T47D (cell line): Measurements from ENCODE around the gene VASP.
A peak's percentile ranks its signal among the peaks of the same experiment; 100 is the strongest.

Experiments used
- DNase-seq, 2 experiments: peaks; one replicate each; pipeline versions ENCODE4 v3.0.0 to v3.0.0-alpha.2; 2011 to 2012; ENCODE audit warnings: low read depth in 1 of 2, low spot score in 1 of 2
- JUND ChIP-seq: IDR thresholded peaks from 2 replicates; pipeline ENCODE4 v1.6.1; 2012; ENCODE audit warnings: low read depth
- in situ Hi-C: cut with HindIII; loops from 2 replicates; pipeline ENCODE4 v1.10.0; 2016; ENCODE audit warnings: low sequenced_read_pairs, low pct_unique_long_range_greater_than_20kb

The VASP gene

DNA sequence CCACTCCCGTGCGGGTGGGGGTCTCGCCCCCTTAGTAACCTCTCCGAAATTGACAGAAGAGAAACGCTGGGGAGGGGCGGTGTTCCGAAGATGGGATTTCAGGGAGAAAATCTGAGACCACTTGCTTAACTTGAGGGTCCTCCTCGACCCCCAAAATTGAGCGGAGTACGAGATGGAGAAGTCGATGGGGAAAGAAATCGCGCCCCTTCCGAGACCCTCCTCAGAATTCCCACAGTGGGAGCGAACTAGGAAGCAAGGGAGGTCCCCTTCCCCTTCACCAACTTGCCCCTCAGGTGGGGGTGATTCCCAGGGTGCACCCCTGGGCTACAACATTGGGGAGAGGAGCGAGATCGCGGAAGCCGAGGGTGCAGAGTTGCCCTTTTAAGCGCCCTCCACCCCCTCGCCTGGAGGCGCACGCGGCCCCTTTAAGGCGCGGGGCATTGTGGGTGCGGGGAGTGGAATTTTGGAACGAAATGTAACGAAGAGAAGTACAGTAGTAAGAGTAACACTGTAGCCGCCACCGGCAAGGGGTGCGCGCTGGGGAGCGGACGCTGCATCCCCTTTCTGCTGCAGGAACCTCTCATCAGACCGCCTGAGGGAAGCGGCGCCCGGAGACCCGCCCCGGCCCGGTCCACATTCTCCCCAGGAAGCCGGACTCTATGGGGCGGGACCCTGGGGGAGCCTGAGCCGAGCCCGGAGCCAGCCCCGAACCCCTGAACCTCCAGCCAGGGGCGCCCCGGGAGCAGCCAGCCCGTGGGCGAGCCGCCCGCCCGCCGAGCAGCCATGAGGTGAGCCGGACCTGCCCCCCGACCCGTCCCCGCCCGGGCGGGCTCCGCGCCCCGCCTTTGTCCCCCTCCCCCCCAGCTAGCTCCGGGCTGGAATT is at the start of gene VASP:
VASP (plus strand) TSS at position 491 of the 883 bp plus-strand sequence; CDS start at position 784, 293 bp downstream.
- in situ Hi-C loops, result no loop called here
- TF ChIP-seq JUND, result no peak
- DNase-seq, result peak in 1 of 2 experiments; percentile 91

DNA sequence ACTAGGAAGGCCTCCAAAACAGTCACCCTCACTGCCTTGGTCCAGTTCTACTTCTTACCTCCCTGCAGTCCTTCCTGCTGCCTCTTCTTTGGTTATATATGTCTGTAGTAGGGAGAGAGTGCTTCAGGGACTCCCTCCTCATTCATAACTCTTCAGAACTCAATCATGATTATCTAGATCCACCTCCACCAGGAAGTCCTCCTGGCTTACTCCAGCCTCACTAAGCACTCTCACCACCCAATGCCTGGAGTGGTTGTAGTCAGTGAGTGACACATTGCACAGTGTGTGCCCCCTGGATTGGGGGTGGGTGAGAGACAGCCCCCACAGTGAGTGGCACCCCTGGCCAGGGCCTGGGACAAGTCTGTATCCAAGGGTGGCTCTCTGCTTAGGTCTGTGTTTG is 49.5 kb upstream of the VASP start:
- in situ Hi-C loops, result no loop called here
- no peak for TF ChIP-seq JUND
- DNase-seq, result no peak

DNA sequence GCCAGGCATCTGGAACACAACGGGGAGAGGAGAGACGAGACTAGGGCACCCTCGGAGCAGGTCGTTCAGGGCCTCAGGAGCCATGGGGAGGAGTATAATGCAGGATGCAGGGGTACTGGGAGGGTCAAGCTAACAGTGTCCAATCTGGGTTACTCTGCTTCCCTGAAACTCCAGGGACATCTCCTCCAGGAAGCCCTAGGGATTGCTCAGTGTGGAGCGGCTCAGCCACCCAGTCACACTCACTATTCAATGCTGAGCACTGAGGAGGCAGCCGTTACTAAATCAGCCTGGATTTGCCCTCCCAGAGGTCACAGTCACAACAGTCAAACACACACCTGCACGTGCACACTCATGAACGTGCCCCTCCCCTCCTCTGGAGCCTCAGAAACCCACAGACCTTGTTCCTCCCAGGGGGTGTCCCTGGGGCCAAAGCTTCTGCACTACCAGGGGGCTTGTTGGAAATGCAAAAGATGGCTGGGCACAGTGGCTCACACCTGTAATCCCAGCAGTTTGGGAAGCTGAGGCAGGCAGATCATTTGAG is 46.4 kb upstream of the VASP start:
- in situ Hi-C loops, result no loop called here
- no peak for DNase-seq

DNA sequence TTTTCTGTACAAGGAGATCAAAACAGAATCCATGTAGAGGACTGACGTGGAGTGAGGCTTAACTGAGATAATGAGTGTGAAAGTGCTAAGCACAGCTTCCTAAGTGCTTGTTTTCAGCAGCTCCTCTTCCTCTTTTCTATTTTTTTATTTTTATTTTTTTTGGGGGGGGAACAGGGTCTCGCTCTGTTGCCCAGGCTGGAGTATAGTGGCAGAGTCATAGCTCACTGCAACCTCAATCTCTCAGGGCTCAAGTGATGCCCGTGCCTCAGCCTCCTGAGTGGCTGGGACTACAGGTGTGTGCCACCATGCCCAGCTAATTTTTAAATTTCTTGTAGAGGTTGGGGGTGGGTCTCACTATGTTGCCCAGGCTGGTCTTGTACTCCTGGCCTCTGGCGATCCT is 45.1 kb upstream of the VASP start:
- no peak for DNase-seq
- TF ChIP-seq JUND, result no peak
- in situ Hi-C loops, result no loop called here

More for the DNA sequence above, 46.4 kb upstream of the VASP start:
- no peak for TF ChIP-seq JUND

DNA sequence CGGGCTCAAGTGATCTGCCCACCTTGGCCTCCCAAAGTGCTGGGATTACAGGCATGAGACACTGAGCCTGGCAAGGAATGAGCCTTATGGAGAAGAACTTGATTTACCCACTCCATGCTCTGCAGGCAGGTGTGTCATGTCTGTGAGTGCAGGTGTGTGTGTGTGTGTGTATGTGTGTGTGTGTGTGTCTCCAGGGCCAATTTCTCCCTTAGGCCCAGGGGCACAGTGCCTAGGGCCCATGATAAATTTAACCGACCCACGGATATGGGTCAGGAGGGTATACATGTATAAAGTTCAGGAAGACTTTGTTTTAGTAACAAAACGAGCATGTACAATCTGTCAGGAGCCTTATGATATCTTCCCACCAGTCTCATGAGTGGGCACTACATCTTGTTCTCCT is 44.0 kb upstream of the VASP start:
- TF ChIP-seq JUND, result no peak
- in situ Hi-C loops, result no loop called here
- DNase-seq, result no peak

DNA sequence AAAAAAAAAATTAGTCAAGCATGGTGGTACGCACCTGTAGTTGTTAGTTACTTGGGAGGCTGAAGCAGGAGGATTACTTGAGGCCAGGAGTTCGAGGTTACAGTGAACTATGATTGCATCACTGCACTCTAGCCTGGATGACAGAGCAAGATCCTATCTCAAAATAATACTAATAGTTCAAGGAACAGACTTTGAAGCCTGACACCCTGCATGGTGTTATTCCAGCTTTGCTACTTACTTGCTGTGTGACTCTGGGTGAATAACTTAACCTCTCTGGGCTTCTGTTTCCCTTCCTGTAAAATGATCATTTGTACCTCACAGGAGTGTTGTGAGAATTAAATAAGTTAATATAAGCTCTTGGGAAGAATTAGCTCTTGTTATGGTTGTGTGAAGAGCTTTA is 43.0 kb upstream of the VASP start:
- DNase-seq, result no peak
- in situ Hi-C loops, result no loop called here
- no peak for TF ChIP-seq JUND

DNA sequence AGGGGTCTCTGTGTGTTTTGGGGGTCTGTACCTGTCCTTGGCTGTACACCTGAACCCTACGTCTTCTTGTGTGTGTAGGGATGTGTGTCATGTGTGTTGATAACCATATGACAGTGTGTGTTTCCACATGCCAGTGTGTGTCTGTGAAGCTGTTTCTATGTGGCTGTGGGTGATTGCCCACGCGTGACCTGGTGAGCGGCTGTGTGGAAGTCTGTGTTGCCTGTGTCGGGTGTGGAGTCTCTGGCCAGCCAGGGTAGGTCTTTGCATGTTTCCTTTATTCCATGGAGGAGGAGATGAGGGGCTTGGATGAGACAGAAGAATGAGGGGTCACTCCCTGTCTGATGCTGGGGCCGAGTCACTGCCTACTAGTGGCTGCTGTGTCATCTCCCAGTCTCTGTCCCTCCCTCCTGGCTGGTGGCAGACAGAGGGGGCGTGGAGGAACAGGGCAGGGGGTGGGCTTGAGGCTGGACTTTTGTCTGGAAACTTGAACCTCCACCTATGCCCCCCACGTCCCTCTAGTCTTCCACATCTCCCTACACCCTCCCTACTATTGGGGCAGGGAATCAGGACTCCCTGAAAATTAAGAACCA is 42.3 kb upstream of the VASP start:
- in situ Hi-C loops, result no loop called here
- no peak for DNase-seq
- TF ChIP-seq JUND, result no peak

DNA sequence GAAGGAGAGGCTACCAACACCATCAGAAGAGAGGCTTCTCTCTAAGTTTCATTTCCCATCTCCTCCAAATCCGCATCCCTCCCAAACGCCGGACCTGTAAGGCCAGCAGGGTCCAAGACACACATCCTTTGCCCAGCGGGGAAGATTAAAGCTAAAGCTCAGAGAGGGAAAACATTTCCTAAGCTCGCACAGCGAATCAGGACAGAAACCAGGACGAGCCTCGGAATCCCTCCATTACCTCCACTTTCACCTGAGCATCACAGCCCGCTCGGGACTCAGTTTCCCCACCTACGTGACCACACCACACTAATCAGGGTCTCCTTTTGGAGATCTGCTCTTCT is 40.2 kb upstream of the VASP start:
- no peak for TF ChIP-seq JUND
- in situ Hi-C loops, result no loop called here
- DNase-seq, result no peak

DNA sequence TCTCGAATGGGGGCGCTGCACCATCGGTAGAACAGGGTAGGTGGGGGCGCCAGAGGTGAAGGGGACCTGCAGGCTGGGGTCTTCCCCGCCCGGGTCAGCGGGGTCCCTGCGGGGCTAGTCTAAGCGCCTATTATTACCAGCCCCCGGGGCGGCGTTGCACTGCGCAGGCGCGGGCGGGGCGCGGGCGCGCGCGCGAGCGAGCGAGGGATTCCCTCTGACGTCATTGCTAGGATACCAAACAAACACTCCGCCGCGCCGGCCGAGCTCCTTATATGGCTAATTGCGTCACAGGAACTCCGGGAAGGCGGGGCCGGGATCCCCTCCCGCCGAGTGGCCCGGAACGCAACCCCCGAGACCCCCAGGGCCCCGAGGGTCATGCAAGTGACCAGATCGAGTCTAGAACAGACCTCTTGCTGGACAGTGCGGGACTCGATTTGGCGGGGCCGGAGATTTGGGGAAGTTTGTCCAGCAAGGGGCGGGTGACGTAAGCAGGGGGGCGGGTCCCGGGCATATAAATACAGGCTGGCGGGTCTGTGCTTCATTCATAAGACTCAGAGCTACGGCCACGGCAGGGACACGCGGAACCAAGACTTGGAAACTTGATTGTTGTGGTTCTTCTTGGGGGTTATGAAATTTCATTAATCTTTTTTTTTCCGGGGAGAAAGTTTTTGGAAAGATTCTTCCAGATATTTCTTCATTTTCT is 39.7 kb upstream of the VASP start, which contains the start of gene FOSB:
FOSB (plus strand) TSS at position 541 of the 703 bp plus-strand sequence. CDS start 591 bp downstream, outside the sequence.
- in situ Hi-C loops, result no loop called here
- DNase-seq, result peak; percentile 65 to 95
- TF ChIP-seq JUND, result 0 out of 2 replicates have a peak, but pooled peaks have one; percentile 11

DNA sequence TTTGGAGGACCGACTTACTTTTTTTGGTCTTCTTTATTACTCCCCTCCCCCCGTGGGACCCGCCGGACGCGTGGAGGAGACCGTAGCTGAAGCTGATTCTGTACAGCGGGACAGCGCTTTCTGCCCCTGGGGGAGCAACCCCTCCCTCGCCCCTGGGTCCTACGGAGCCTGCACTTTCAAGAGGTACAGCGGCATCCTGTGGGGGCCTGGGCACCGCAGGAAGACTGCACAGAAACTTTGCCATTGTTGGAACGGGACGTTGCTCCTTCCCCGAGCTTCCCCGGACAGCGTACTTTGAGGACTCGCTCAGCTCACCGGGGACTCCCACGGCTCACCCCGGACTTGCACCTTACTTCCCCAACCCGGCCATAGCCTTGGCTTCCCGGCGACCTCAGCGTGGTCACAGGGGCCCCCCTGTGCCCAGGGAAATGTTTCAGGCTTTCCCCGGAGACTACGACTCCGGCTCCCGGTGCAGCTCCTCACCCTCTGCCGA is 39.1 kb upstream of the VASP start:
- no peak for DNase-seq
- TF ChIP-seq JUND, result no peak
- in situ Hi-C loops, result no loop called here

DNA sequence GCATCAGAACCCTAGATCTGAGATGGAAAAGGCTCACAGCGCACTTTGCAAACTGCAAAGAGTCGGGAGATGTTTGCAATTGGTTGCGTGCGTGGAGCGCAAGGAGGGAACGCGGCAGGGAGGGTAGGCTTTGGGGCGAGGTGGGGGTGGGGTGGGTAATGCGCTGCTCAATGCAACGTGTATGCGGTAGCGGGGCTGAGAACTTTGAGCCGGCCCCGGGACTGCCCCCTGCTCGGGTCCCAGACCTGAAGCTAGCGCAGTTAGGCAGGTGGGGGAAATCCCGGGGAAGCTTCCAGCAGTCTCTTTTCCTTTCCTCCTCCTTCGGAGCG is 38.5 kb upstream of the VASP start:
- no peak for TF ChIP-seq JUND
- no peak for DNase-seq

DNA sequence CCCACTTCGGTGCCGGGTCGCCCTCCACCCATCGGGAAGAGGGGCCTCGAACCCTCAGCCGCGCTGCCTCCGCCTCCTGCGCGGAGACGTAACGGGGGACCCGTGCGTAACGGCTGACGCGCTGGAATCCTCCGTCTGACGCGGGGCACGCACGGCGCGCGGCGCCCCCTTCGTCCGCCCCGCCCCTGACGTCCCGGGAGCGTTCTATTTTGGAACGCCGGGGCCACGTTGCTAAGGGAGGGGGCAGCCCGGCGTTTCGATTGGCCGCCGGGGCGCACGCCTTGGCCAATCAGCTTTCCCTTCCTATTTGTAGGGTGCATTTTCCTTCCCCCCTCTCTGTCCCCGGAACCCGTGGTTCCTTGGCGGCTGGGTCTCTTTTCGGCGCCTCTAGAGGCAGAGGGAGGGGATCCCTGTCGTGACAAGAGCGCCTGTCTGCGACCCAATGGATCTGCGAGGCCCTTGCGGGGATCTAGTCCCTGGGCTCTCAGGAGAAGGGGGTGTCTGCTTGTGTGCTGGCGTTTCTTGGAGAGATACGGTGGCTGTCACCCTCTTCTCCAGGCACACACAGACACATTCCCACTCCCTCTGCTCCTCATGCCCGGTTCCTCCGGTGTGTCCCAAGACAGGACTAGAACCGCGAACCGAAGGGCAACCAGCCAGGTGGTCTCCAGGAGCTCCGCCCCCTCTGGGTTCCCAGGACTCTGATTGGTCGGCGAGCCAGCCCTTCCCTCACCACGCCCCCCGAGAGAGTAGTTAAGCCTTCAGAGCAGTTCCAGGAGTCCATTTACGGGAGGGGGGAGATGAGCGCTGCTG is 37.9 kb upstream of the VASP start:
- no peak for TF ChIP-seq JUND
- DNase-seq, result peak; percentile 77 to 96
- in situ Hi-C loops, result no loop called here

More for the DNA sequence above, 38.5 kb upstream of the VASP start:
- in situ Hi-C loops, result no loop called here
